Measurements from ENCODE around the gene ANKS1B.

Gene ANKS1B

DNA sequence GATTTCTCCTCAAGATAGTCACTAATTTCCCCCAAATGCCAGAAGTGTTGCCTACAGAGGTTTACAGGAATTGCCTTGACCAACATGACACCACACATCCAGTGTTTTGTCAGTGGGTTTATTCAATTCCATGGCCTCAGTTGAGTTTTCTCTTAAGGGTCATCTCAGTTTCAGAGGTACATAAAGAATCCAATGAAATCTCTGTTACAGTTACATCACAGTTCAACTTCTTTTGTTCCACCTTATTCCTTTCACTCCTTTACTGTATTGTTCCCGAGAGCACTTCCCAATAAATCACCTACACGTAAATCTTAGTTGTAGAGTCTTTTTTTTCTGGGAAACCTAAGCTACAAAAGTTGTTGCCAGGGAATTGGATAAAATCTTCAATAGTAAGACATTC is 410.8 kb downstream of the ANKS1B start:
- DNase-seq (ENCODE audit: low read depth) = no peak

- DNase-seq (ENCODE audit: low read depth) = no peak
Observed at GRCh38 chr12:99567072-99567471, 417.7 kb downstream of the ANKS1B start.

DNA sequence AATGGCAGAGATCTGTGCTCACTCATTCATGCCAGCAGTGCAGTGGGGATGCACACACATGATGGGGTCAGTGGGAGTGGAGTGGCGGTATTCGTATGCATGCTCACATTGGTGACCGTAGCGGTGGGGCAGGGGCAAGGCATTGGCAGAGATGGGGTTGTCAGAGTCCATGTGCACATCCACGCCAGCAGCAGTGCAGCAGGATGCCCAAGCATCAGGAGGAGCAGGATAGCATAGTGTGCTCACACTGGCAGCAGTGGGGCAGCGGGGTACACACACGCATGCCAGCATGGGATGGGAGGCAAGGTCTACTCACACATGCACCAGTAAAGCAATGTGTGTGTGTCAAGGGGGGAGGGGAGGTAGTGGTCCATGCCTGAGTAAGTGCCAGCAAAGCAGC is 426.6 kb downstream of the ANKS1B start:
- DNase-seq (ENCODE audit: low read depth) = no peak

GRCh38 chr12:99553461-99553860 is 431.3 kb downstream of the ANKS1B start:
- no peak for DNase-seq (ENCODE audit: low read depth)

DNA sequence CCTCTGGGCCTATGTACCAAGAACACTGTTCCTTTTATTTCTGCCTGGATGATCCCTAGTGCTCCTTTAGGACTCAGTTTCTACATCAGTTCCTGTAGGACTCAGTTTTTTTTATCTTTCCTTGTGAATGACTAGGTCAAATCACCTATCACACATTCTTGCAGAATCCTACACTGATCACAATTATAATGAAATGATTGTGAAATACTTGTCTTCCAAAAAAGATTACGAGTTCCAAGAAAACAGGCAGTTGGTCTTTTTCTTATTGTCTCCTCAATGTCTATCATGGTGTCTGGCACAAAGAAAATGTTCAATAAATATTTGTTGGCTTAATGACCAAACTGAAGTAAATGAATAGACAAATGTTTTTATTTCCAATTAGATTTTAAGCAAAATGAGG is 432.7 kb downstream of the ANKS1B start:
- no peak for DNase-seq (ENCODE audit: low read depth)

DNA sequence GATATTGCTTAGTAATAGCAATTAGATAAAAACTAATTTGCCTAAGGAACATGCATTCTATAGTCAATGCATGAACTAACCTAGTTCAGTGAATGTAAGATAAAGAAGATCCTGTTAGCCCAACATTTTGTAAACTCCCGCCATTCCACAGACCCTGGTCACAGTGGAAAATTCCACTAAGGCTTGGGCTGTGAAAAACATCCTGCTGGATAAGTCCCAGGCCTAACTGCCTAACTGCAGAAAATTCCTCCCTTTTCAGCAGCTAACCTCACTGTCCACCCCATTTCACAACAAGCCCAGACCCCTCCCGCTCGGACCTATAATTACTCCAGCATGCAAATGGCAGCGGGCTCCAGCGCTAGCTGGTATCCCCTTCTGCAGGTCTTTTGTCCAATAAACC is 435.1 kb downstream of the ANKS1B start:
- DNase-seq (ENCODE audit: low read depth) = no peak

- no peak for DNase-seq (ENCODE audit: low read depth)
Observed at GRCh38 chr12:99549196-99549595, 435.5 kb downstream of the ANKS1B start.

DNA sequence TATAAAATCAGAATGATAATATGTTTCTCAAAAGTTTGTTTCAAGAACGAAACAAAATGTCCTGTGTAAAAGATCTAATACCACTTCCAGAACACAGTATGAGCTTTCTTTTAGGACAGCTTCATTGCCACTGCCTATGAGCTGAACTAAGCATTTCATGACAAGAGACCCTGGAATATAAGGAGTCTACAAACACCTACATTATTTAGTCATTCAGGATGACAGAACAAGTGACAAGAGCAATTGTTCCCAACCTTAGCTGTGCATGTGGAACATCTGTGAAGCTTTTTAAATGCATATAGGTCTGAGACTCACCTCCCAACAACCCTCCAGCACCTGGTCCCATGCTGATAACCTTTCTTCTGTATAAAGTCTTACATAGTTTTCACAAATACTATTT is 440.3 kb downstream of the ANKS1B start:
- no peak for DNase-seq (ENCODE audit: low read depth)

GRCh38 chr12:99529966-99530365 is 454.8 kb downstream of the ANKS1B start:
- no peak for DNase-seq (ENCODE audit: low read depth)

- DNase-seq (ENCODE audit: low read depth) = no peak
Observed at GRCh38 chr12:99528478-99528877, 456.3 kb downstream of the ANKS1B start.

DNA sequence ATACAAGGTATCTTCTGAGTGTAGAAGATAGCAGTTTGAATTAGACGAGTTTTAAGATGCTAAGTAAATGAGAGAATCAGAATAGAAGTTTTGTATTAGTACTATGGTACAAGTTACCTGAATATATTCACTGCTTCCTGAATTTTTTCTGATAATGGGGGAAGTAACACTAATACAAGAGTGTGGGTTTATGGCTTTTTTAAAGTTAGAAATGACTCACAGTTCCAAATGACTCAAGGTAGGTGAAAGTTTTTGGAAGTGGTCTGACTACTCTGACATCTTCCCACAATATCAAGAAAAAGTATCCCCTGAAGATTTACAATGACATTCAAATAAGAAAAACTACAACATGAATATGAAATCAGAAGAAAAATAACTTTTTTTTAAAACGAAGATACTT is 460.9 kb downstream of the ANKS1B start:
- DNase-seq (ENCODE audit: low read depth) = no peak

DNA sequence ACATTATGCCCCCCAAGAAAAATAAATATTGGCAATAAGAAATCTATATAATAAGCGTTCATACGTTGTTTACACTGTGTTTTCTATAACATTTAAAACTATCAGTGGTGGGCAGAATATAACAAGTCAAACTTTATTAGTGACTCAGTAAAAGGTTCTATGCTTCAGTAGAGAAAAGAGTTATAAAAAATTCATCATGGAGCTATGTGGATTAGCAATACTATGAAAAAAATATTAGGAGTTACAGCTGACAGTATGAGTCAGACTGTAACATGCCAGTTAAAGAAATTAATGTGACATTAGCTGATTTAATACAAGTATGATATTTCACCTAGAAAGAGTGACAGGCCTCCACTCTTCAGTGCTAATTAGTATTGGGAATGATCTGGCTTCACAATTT is 462.3 kb downstream of the ANKS1B start:
- DNase-seq (ENCODE audit: low read depth) = no peak

DNA sequence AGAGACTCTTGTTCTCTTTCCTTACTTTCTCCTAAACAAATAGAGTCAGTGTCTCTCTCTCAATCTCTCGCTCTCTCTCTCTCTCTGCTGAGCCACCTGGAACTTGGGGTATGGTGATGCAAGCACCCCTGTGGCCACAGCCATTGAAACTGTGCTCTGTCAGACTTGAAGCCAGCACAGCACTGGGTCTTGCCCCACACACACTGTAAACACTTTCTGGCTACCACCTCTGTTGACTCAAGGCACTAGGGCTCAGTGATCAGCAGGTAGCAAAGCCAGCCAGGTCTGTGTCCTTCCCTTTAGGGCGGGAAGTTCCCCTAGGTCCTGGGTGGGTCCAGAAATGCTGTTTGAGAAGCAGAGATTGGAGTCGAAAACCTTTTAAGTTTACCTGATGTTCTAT is 463.1 kb downstream of the ANKS1B start:
- no peak for DNase-seq (ENCODE audit: low read depth)

DNA sequence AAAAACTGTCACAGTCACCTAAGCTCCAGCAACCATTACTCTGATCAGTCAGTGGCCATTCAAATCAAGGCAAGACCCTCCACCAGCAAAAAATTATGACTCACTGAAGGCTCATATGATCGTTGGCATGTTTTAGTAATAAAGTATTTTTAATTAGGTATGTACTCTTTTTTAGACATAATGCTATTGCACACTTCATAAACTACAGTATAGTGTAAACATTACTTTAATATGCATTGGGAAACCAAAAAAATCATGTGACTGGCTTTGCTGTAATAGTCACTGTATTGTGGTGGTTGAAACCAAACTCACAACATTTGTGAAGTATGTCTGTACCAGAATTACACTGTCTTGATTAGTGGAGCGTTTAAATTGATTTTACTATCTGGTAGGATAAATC is 471.7 kb downstream of the ANKS1B start:
- no peak for DNase-seq (ENCODE audit: low read depth)

DNA sequence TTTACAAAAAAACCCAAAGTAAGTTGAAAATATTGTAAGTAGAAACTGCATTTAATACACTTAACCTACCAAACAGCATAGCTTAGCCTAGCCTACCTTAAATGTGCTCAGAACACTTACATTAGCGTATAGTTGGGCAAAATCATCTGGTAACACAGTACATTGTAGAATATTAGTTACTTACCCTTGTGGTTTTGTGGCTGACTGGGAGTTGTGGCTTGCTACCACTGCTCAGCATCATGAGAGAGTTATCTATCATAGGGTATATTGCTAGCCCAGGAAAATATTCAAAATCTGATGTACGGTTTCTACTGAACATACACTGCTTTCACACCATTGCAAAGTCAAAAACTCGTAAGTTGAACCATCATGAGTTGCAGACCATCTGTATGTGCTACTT is 478.9 kb downstream of the ANKS1B start:
- no peak for DNase-seq (ENCODE audit: low read depth)

- no peak for DNase-seq (ENCODE audit: low read depth)
Observed at GRCh38 chr12:99498756-99499155, 486.0 kb downstream of the ANKS1B start.

DNA sequence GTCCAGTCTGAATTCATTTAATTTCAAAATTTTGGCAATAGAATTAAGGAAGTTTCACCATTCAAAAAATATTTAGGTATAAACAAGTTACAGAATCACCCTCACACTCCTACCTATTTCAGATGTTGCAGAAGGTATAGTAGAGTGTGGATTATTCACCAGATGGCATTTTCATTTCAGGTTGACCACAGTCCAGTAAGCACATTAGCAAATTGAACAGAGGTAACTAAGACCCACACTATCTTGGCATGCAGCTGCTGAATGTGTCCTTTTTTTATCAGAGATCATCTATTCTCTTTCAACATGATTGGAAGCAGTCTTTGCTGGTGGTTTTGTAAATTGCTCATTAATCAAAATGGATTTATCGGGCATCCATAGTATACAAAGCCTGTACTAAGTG is 488.9 kb downstream of the ANKS1B start:
- DNase-seq (ENCODE audit: low read depth) = no peak

DNA sequence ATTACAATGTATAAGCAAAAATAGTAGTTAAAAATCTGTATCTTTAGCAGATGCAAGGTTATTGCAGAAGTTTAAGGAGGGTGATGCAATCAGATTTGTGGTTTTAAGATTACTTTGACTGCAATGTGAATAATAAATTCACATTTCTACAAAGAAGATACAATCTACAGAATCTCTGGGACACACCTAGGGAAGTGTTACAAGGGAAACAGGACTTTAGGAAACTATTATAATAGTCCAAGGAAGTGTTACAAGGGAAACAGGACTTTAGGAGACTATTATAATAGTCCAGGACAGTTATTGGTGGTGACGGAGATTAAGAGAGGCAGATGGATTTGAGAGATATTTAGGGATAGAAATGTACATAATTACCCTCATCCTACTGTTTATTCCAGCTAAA is 491.5 kb downstream of the ANKS1B start:
- no peak for DNase-seq (ENCODE audit: low read depth)

DNA sequence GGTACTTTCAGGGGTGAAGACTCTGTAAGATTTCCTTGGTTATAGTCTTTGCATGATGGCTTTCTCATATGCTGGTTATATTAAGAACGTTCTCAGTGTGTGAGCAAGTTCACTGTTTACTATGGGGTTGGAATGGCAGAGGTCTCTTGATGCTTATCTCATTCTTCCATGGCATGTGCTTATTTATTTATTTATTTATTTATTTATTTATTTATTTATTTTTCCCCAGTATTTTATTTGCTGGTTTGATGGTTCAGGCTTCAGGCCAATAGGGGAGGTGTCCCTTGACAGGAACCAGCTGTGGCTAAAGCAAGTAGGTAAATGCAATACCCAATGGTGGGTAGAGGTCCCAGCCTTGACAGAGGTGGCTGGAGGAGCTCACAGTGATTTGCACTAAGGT is 498.5 kb downstream of the ANKS1B start:
- DNase-seq (ENCODE audit: low read depth) = no peak

DNA sequence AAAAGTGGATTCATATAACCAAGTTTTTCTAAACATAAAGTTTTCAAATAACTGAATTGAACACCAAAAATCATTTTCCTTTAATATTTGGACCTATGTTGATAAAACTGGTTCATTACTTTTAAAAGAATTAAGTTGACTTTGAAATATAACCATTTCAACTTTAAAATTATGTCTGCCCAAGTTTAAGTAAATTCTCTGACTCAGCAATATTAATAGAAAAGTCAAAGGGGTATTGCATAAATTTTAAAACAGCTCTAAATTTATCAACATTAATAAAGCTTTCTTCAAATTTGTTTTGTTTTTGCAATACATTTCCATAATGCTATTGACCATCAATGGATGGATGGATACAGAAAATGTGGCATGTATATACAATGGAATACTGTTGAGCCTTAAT is 505.6 kb downstream of the ANKS1B start:
- no peak for DNase-seq (ENCODE audit: low read depth)

- no peak for DNase-seq (ENCODE audit: low read depth)
Observed at GRCh38 chr12:99476956-99477355, 507.8 kb downstream of the ANKS1B start.

GRCh38 chr12:99455350-99456035 is 529.2 kb downstream of the ANKS1B start:
- no peak for DNase-seq (ENCODE audit: low read depth)

DNA sequence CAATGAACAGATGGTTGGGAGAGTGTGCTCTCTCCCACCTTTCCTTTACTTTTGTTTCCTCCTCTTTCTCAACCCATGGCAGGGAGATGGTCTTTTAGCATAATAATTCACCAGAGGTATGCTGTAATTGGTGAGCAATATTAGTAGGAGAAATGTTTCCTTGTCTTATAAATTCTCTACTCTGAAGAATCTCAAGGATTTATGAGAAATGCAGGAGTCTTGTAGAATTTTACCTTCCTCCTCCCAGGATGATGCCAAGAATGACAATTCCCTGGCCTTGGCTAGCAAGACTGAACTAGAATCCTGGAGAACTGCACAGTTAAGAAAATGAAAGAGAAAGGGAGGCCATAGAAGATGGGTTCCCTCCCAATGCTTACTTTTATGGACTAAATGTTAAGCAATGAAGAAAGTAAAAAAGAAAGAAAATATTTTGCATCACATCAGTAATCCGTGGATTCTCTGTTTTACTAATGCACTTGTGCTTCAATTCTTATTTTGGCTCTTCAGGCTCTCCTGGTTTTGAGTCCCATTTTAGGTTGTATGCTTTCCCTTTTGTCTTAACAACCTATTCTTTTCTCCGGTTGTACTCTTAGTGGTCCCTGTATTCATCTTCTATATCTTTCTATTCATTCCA is 530.1 kb downstream of the ANKS1B start:
- no peak for DNase-seq (ENCODE audit: low read depth)

DNA sequence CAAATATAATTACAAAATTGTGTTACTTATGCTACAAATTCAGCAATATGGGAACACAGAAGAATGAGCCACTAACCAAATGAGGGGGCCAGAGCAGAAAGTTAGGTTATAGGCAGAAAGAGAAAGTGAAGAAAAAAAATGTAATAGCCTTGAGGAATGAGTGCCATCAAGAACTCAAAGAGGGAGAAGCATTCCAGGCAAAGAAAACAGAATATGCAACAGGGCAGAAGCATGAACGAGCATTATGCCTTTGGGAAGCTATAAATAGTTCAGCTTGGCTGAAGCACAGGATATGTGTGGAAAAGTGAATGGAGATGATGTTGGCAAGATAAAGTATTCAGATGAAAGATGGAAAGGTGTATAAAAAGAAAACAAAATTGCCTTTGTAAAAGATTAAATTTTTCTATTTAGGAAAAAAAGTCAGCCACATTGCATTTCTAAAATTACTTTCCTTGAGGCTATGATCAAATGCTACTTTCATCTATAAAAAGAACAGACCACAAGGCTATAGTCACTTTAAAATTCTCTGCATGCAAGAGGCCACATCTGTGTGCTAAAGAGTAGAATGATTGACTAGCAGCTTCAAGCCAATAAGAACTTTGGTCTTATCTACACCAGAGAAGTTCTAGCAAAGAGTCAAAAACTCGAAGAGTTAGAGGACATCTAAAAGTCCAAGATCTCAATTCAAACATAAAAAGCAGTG is 530.7 kb downstream of the ANKS1B start:
- DNase-seq (ENCODE audit: low read depth) = no peak
